Measurements from ENCODE around the gene FOS. TPM values are rescaled to one million over a fixed set of nuclear protein-coding genes. Genes with fewer than 3 reads are reported as not detected.

FOS gene
- total RNA-seq (2012; rRNA removed) (53.6 and 86.7 TPM in 2 replicates), polyA plus RNA-seq (2012; rRNA removed) (171 and 406 TPM in 2 replicates), Bru-seq, nascent RNA (percentile 80 among the genes with signal in this experiment), BruChase-seq, experiment 1, labeled RNA remaining after a 6-hour chase (percentile 39 among the genes with signal in this experiment), BruChase-seq, experiment 2, labeled RNA remaining after a 2-hour chase (percentile 45 among the genes with signal in this experiment)
- polyA plus RNA-seq (2012; cell fraction: cytosol; rRNA removed): 405 and 665 TPM in 2 replicates
- 1,840 and 2,271 TPM in 2 replicates for polyA plus RNA-seq (2012; cell fraction: nucleus; rRNA removed; ENCODE audit: low replicate concordance)
- long read RNA-seq, partial matches to known transcripts: 0 of 15 reads
- long read RNA-seq, other reads (novel, unspliced or antisense): 11 of 15 reads

DNA sequence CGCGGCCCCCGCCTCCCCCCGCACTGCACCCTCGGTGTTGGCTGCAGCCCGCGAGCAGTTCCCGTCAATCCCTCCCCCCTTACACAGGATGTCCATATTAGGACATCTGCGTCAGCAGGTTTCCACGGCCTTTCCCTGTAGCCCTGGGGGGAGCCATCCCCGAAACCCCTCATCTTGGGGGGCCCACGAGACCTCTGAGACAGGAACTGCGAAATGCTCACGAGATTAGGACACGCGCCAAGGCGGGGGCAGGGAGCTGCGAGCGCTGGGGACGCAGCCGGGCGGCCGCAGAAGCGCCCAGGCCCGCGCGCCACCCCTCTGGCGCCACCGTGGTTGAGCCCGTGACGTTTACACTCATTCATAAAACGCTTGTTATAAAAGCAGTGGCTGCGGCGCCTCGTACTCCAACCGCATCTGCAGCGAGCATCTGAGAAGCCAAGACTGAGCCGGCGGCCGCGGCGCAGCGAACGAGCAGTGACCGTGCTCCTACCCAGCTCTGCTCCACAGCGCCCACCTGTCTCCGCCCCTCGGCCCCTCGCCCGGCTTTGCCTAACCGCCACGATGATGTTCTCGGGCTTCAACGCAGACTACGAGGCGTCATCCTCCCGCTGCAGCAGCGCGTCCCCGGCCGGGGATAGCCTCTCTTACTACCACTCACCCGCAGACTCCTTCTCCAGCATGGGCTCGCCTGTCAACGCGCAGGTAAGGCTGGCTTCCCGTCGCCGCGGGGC, at the start of gene FOS:
FOS (plus strand) TSS at position 407 of the 731 bp plus-strand sequence; CDS start at position 562, 155 bp downstream.
- H2BK5ac ChIP-seq (ENCODE audit: low read depth, low read length, poor library complexity, severe bottlenecking): peak within 1 kb of the TSS; percentile 98
- H4K20me1 ChIP-seq (ENCODE audit: insufficient read depth, low read length): peaks cover 23% of the 10 kb centered on the region
- H3K23ac ChIP-seq (ENCODE audit: low read depth, low read length): peak within 1 kb of the TSS; percentile 84
- POLR2A ChIA-PET (ENCODE audit: unreplicated experiment): interaction anchor here (1.0 kb wide), 1 partner anchor 12 kb away, joined by 4 read pairs; no protein-coding TSS in a partner anchor
- H4K8ac ChIP-seq (ENCODE audit: low read depth in 2 of 2, low read length in 2 of 2): peak within 1 kb of the TSS; percentile 13 to 84; a peak in 2 of 4 replicates
- H3K9me1 ChIP-seq (ENCODE audit: insufficient read depth, low read length): no peaks in the 10 kb centered on the region
- peak within 1 kb of the TSS; percentile 30; the same call in 1 of the 2 replicates for H4K5ac ChIP-seq (ENCODE audit: low read depth, low read length)
- DNase-seq: peak; percentile 96
- H2BK120ac ChIP-seq (ENCODE audit: low read depth, low read length): peak within 1 kb of the TSS; percentile 98
- H3K56ac ChIP-seq (ENCODE audit: extremely low read depth, insufficient read depth, low read length): no peak within 1 kb of the TSS; the same call in 1 of the 2 replicates
- H2AK9ac ChIP-seq (replicated peaks; ENCODE audit: low read depth, low read length, poor library complexity): peak within 1 kb of the TSS; percentile 94
- peak within 1 kb of the TSS; percentile 43; the same call in 1 of the 3 replicates for H2BK15ac ChIP-seq (ENCODE audit: low read depth, low read length)
- H3K36me3 ChIP-seq (ENCODE audit: control insufficient read depth, insufficient read depth, low read length): peaks cover 9% of the 10 kb centered on the region
- peaks cover 13% of the 10 kb centered on the region for H3K4me1 ChIP-seq (ENCODE audit: control insufficient read depth, insufficient read depth, low read length)
- CTCF ChIA-PET: no interaction called here
- WGBS, 2 experiments (ENCODE audit: extremely low coverage in 2 of 2, insufficient read length in 1 of 2): 1% methylated on average over 31 of the region's 69 CpGs; no CpG with 5 or more reads in 1 of the 2 experiments
- dilution Hi-C loops (cut with HindIII; ENCODE audit: low sequenced_read_pairs, unreplicated experiment): no loop called here
- TF ChIP-seq MAZ (IDR thresholded peaks at IDR 0.05; ENCODE audit: borderline replicate concordance, low read depth, low read length) (peak; percentile 69; the same call in 1 of the 2 replicates), NFE2L2 (IDR thresholded peaks at IDR 0.05; ENCODE audit: low read depth, low read length) (peak; percentile 58; the same call in 1 of the 2 replicates), RCOR1 (IDR thresholded peaks at IDR 0.05; ENCODE audit: insufficient replicate concordance, low read length) (no peak), CEBPB (IDR thresholded peaks at IDR 0.05; ENCODE audit: low read depth, low read length) (no peak), RAD21 (IDR thresholded peaks at IDR 0.05; ENCODE audit: low read length) (peak; percentile 21; the same call in 1 of the 2 replicates), POLR2A (IDR thresholded peaks at IDR 0.05; ENCODE audit: low read depth, low read length) (peak; percentile 99), ELK1 (IDR thresholded peaks at IDR 0.05; ENCODE audit: borderline replicate concordance, low read depth, low read length) (peak; percentile 94), BHLHE40 (IDR thresholded peaks at IDR 0.05; ENCODE audit: low read depth, low read length) (peak; percentile 98), MAFK (IDR thresholded peaks at IDR 0.05; ENCODE audit: low read depth, low read length) (peak; percentile 78), CHD1 (IDR thresholded peaks at IDR 0.05; ENCODE audit: low read depth, low read length) (peak; percentile 99), SMC3 (IDR thresholded peaks at IDR 0.05; ENCODE audit: low read depth, low read length) (no peak)
- TF ChIP-seq, protein P1, sequence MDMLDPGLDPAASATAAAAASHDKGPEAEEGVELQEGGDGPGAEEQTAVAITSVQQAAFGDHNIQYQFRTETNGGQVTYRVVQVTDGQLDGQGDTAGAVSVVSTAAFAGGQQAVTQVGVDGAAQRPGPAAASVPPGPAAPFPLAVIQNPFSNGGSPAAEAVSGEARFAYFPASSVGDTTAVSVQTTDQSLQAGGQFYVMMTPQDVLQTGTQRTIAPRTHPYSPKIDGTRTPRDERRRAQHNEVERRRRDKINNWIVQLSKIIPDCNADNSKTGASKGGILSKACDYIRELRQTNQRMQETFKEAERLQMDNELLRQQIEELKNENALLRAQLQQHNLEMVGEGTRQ (IDR thresholded peaks at IDR 0.05; ENCODE audit: low read depth, low read length): peak; percentile 91
- peak within 1 kb of the TSS; percentile 88; the same call in 1 of the 2 replicates for H2BK20ac ChIP-seq (ENCODE audit: low read depth, low read length)
- H3K4ac ChIP-seq (ENCODE audit: low read depth, low read length): peak within 1 kb of the TSS; percentile 88
- H2AK5ac ChIP-seq (ENCODE audit: low read depth, low read length): peak within 1 kb of the TSS; percentile 77; the same call in 1 of the 2 replicates
- H3K9me3 ChIP-seq (ENCODE audit: control insufficient read depth, insufficient read depth, low read length): no peaks in the 10 kb centered on the region
- H3K27ac ChIP-seq (ENCODE audit: insufficient read depth, low read length): peak within 1 kb of the TSS; percentile 90
- H2AFZ ChIP-seq (replicated peaks; ENCODE audit: low read length, poor library complexity): peak within 1 kb of the TSS; percentile 98
- peak within 1 kb of the TSS; percentile 70 for H3K9ac ChIP-seq (ENCODE audit: low read depth, low read length)
- BruUV-seq (replicated peaks): no TSS peak
- H3K14ac ChIP-seq (replicated peaks; ENCODE audit: low read depth, low read length): peak within 1 kb of the TSS; percentile 56
- H3K18ac ChIP-seq (ENCODE audit: low read depth, low read length): peak within 1 kb of the TSS; percentile 61
- ATAC-seq (ENCODE audit: low read depth): peak; percentile 77
- peak within 1 kb of the TSS; percentile 74; the same call in 1 of the 2 replicates for H4K91ac ChIP-seq (ENCODE audit: insufficient read depth, low read depth, low read length)
- peak within 1 kb of the TSS; percentile 100 for H3K4me2 ChIP-seq (ENCODE audit: low read depth, low read length)
- peak within 1 kb of the TSS; percentile 83 for H3K4me3 ChIP-seq (ENCODE audit: insufficient read depth, low read depth, low read length)
- in situ Hi-C loops (cut with MboI; ENCODE audit: low sequenced_read_pairs): loop anchor here (25.0 kb wide), 1 partner anchor 1759 kb away; the partner anchor contains the start of gene IRF2BPL
- intact Hi-C loops (cut with micrococcal nuclease): loop anchor here (2.0 to 5.0 kb wide), 3 partner anchors 16 to 131 kb away; partner anchors contain the start of gene TMED10
- peaks cover 12 to 30% of the 10 kb centered on the region in 2 experiments for H3K79me1 ChIP-seq (ENCODE audit: low read depth in 1 of 2, low read length in 2 of 2)
- no peaks in the 10 kb centered on the region for H3K27me3 ChIP-seq (ENCODE audit: control insufficient read depth, insufficient read depth, low read length)

All from IMR-90 (cell line).